HG02938 (cell line): ENCODE results near the gene GMIP.

Source experiments
- ATAC-seq: cut with Tn5 transposase; IDR thresholded peaks from one replicate; pipeline ENCODE4 v1.9.1; 2021; ENCODE audit warnings: mild to moderate bottlenecking, moderate library complexity; ENCODE audit not compliant: unreplicated experiment

GMIP gene

DNA sequence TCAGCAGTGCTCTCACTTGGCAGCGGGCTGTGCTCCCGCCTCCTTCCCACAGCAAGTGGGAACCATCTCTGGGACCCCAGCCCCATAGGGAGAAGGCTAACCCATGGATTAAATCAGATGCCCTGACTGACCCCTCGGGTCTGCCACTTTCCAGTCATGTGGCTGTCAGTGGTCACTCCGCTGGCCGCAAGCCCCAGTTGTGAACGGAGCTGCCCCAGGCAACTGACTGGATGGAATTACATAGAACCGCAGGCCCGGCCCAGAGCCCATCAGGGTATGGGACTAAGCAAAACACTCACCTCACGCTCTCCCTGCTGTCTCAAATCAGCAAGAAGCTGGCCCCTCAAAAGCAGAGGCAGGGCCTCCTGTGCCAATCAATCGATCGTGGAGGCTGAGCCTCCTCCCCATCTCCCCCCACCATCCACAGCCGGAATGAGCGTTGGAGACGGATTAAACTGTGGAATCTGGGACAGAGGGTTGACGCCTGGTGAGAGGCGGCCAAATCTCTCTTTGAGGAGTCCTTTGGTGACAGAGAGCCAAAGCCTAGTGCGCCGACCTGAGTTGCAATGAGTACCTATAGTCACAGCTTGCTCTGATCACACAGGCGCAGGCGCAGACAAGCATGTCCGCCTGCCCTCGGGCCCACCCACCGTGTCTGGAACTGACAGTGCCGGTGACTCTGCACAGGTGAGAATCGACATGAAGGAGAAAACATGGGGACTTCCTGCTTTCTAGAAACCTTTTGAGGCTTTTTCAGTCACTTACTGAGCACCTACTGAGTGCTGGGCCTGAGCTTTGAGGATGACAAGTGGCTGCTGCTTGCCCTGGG lies 63.7 kb downstream of the GMIP start:
- ATAC-seq: no peak
